Coronary artery (tissue), 2 donors: Measurements from ENCODE around the gene KRTAP4-11.
"Not testable (repeated sequence)": the region's sequence is repeated elsewhere in the genome, so short reads cannot be mapped to it uniquely, and the experiment has no call there.

Experiments
- DNase-seq: peaks from one replicate; pipeline ENCODE4 v3.0.0-alpha.2; 2017; ENCODE audit warnings: low spot score
- H3K27ac ChIP-seq, 2 donors: fragments of 200-600 bp; sonication (generic); one replicate each; pipeline ENCODE4 v1.5.1; 2016 to 2019
- H3K4me3 ChIP-seq: fragments of 200-600 bp; sonication (generic); 2 replicates; pipeline ENCODE4 v1.5.1; 2016; ENCODE audit warnings: mild to moderate bottlenecking, moderate library complexity
- CTCF ChIP-seq: fragments of 200-600 bp; sonication (generic); IDR thresholded peaks from one replicate; pipeline ENCODE4 v1.5.1; 2019; ENCODE audit warnings: antibody characterized with exemption

Gene KRTAP4-11

GRCh38 chr17:41118721-41119120, 548 bp upstream of the KRTAP4-11 start:
- TF ChIP-seq CTCF = no peak

GRCh38 chr17:41116297-41116696, 1.9 kb downstream of the KRTAP4-11 start:
- no peak for DNase-seq
- Histone ChIP-seq H3K4me3 (no peak overlapping the region), H3K27ac (no peak overlapping the region)
- no peak for TF ChIP-seq CTCF

More at GRCh38 chr17:41118721-41119120, 548 bp upstream of the KRTAP4-11 start:
- Histone ChIP-seq H3K27ac (no peak overlapping the region), H3K4me3 (no peak overlapping the region)
- DNase-seq = no peak

GRCh38 chr17:41111151-41111885, 6.9 kb downstream of the KRTAP4-11 start:
- H3K27ac ChIP-seq = no peak overlapping the region
- DNase-seq = no peak
- no peak overlapping the region for H3K4me3 ChIP-seq
- no peak for TF ChIP-seq CTCF

- H3K4me3 ChIP-seq, DNase-seq, H3K27ac ChIP-seq: not testable (repeated sequence)
Measured at GRCh38 chr17:41108728-41109386, 9.3 kb downstream of the KRTAP4-11 start.

GRCh38 chr17:41107941-41108450, 10.2 kb downstream of the KRTAP4-11 start:
- no peak for DNase-seq
- Histone ChIP-seq H3K4me3 (no peak overlapping the region), H3K27ac (no peak overlapping the region)
- no peak for TF ChIP-seq CTCF

- not testable (repeated sequence) for DNase-seq, H3K27ac ChIP-seq, H3K4me3 ChIP-seq
Measured at GRCh38 chr17:41105347-41105746, 12.8 kb downstream of the KRTAP4-11 start, which contains the start of gene KRTAP4-9. KRTAP4-9 (plus strand) TSS chr17:41105389; CDS start chr17:41105389, 0 bp downstream.

GRCh38 chr17:41104386-41105038, 13.7 kb downstream of the KRTAP4-11 start:
- H3K27ac ChIP-seq, DNase-seq, H3K4me3 ChIP-seq: not testable (repeated sequence)

- Histone ChIP-seq H3K4me3 (no peak overlapping the region), H3K27ac (no peak overlapping the region)
- no peak for DNase-seq
- no peak for TF ChIP-seq CTCF
Measured at GRCh38 chr17:41103896-41104295, 14.3 kb downstream of the KRTAP4-11 start.
